HepG2 (cell line): ENCODE data around the gene RSF1. TPM values are rescaled to one million over a fixed set of nuclear protein-coding genes. Genes with fewer than 3 reads are reported as not detected.

Experiments
- ATAD3A ChIP-seq: sonication (generic); formaldehyde crosslinking; IDR thresholded peaks from 2 replicates; pipeline ENCODE4 v1.4.0; 2020; ENCODE audit warnings: missing genetic modification reagents
- ELF1 ChIP-seq: sonication (generic); formaldehyde crosslinking; IDR thresholded peaks from 2 replicates; pipeline ENCODE4 v1.4.0; 2020; ENCODE audit warnings: missing genetic modification reagents
- GFI1 ChIP-seq: sonication (generic); formaldehyde crosslinking; IDR thresholded peaks from 2 replicates; pipeline ENCODE4 v1.5.0; 2020; ENCODE audit warnings: missing genetic modification reagents, mild to moderate bottlenecking, borderline replicate concordance
- HDAC2 ChIP-seq: sonication (generic); formaldehyde crosslinking; IDR thresholded peaks from 2 replicates; pipeline ENCODE4 v1.4.0; 2020; ENCODE audit warnings: missing genetic modification reagents
- HOXD1 ChIP-seq: sonication (generic); formaldehyde crosslinking; IDR thresholded peaks from 2 replicates; pipeline ENCODE4 v1.5.0; 2020; ENCODE audit warnings: missing genetic modification reagents
- JARID2 ChIP-seq: sonication (generic); formaldehyde crosslinking; IDR thresholded peaks from 2 replicates; pipeline ENCODE4 v1.8.1; 2023; ENCODE audit warnings: missing genetic modification reagents, inconsistent platforms; ENCODE audit not compliant: insufficient replicate concordance
- MIER2 ChIP-seq: IDR thresholded peaks from 2 replicates; pipeline ENCODE4 v1.6.1; 2016; ENCODE audit warnings: missing biosample characterization, missing genetic modification reagents
- NAIF1 ChIP-seq: sonication (generic); formaldehyde crosslinking; IDR thresholded peaks from 2 replicates; pipeline ENCODE4 v1.5.0; 2020; ENCODE audit warnings: mild to moderate bottlenecking, missing genetic modification reagents, borderline replicate concordance
- PBX2 ChIP-seq: IDR thresholded peaks from 2 replicates; pipeline ENCODE4 v1.6.1; 2016; ENCODE audit warnings: control low read depth
- POGZ ChIP-seq: sonication (generic); formaldehyde crosslinking; IDR thresholded peaks from 2 replicates; pipeline ENCODE4 v1.4.0; 2020; ENCODE audit warnings: mild to moderate bottlenecking, missing genetic modification reagents
- POLR2A ChIP-seq, 2 experiments: IDR thresholded peaks; 2 replicates each; pipeline ENCODE4 v1.6.1; 2011; ENCODE audit warnings: low read depth in 2 of 2, low read length in 2 of 2, mild to moderate bottlenecking in 1 of 2, moderate library complexity in 1 of 2; ENCODE audit not compliant: insufficient read depth in 1 of 2
- REPIN1 ChIP-seq: sonication (generic); formaldehyde crosslinking; IDR thresholded peaks from 2 replicates; pipeline ENCODE4 v1.8.0; 2022; ENCODE audit warnings: missing genetic modification reagents, low read depth, mild to moderate bottlenecking, borderline replicate concordance
- RFXAP ChIP-seq: sonication (generic); formaldehyde crosslinking; IDR thresholded peaks from 2 replicates; pipeline ENCODE4 v1.4.0; 2020; ENCODE audit warnings: missing genetic modification reagents, borderline replicate concordance
- SUZ12 ChIP-seq: fragments of 150-350 bp; IDR thresholded peaks from 2 replicates; pipeline ENCODE4 v1.6.1; 2014; ENCODE audit warnings: low read depth, low read length
- TP53 ChIP-seq: sonication (generic); formaldehyde crosslinking; conservative IDR thresholded peaks from 2 replicates; pipeline ENCODE4 v1.4.0; 2020; ENCODE audit warnings: missing genetic modification reagents
- TSC22D2 ChIP-seq: sonication (generic); formaldehyde crosslinking; IDR thresholded peaks from 2 replicates; pipeline ENCODE4 v1.5.1; 2020; ENCODE audit warnings: missing genetic modification reagents, mild to moderate bottlenecking, borderline replicate concordance
- XRCC5 ChIP-seq: fragments of 200-400 bp; formaldehyde crosslinking; optimal IDR thresholded peaks from 2 replicates; pipeline ENCODE3; 2017; ENCODE audit warnings: mild to moderate bottlenecking, low read length
- YY1 ChIP-seq: IDR thresholded peaks from 2 replicates; pipeline ENCODE4 v1.6.1; 2011; ENCODE audit warnings: low read length, low read depth, moderate library complexity, mild to moderate bottlenecking; ENCODE audit not compliant: insufficient read depth, insufficient replicate concordance
- ZFX ChIP-seq: sonication (generic); formaldehyde crosslinking; IDR thresholded peaks from 2 replicates; pipeline ENCODE4 v1.4.0; 2020; ENCODE audit warnings: mild to moderate bottlenecking, low read depth, missing genetic modification reagents, moderate library complexity
- ZNF280D ChIP-seq: sonication (generic); formaldehyde crosslinking; IDR thresholded peaks from 2 replicates; pipeline ENCODE4 v1.5.1; 2020; ENCODE audit warnings: mild to moderate bottlenecking, missing genetic modification reagents
- ZNF317 ChIP-seq: sonication (generic); formaldehyde crosslinking; IDR thresholded peaks from 2 replicates; pipeline ENCODE4 v1.5.0; 2020; ENCODE audit warnings: mild to moderate bottlenecking, missing genetic modification reagents
- ZNF34 ChIP-seq: sonication (generic); formaldehyde crosslinking; IDR thresholded peaks from 2 replicates; pipeline ENCODE4 v1.4.0; 2020; ENCODE audit warnings: mild to moderate bottlenecking, missing genetic modification reagents, borderline replicate concordance
- ZNF367 ChIP-seq: sonication (generic); formaldehyde crosslinking; IDR thresholded peaks from 2 replicates; pipeline ENCODE4 v1.4.0; 2020; ENCODE audit warnings: missing genetic modification reagents, borderline replicate concordance
- ZNF501 ChIP-seq: sonication (generic); formaldehyde crosslinking; IDR thresholded peaks from 2 replicates; pipeline ENCODE4 v1.5.1; 2020; ENCODE audit warnings: mild to moderate bottlenecking, moderate library complexity, missing genetic modification reagents
- ZNF543 ChIP-seq: sonication (generic); formaldehyde crosslinking; IDR thresholded peaks from 2 replicates; pipeline ENCODE4 v1.4.0; 2020; ENCODE audit warnings: mild to moderate bottlenecking, missing genetic modification reagents
- ZNF558 ChIP-seq: sonication (generic); formaldehyde crosslinking; IDR thresholded peaks from 2 replicates; pipeline ENCODE4 v1.9.0; 2022; ENCODE audit warnings: mild to moderate bottlenecking, missing genetic modification reagents, borderline replicate concordance
- ZNF672 ChIP-seq: sonication (generic); formaldehyde crosslinking; IDR thresholded peaks from 2 replicates; pipeline ENCODE4 v1.8.1; 2022; ENCODE audit warnings: missing genetic modification reagents
- ZNF713 ChIP-seq: sonication (generic); formaldehyde crosslinking; IDR thresholded peaks from 2 replicates; pipeline ENCODE4 v1.4.0; 2020; ENCODE audit warnings: mild to moderate bottlenecking, missing genetic modification reagents
- ZNF777 ChIP-seq: sonication (generic); formaldehyde crosslinking; IDR thresholded peaks from 2 replicates; pipeline ENCODE4 v1.4.0; 2020; ENCODE audit warnings: missing genetic modification reagents
- ZSCAN21 ChIP-seq: sonication (generic); formaldehyde crosslinking; IDR thresholded peaks from 2 replicates; pipeline ENCODE4 v1.8.0; 2022; ENCODE audit warnings: mild to moderate bottlenecking, missing genetic modification reagents, moderate library complexity, borderline replicate concordance
- polyA plus RNA-seq, 8 experiments: library from polyadenylated mRNA; depleted of rRNA in 3 of 8; stranded (reverse) in 7 of 8; unstranded in 1 of 8; fragments of >200 nt; fragmentation: Illumina TruSeq in 4 of 8; extraction: Trizol in 4 of 8; gene quantifications; 2 replicates each; pipeline versions ENCODE4 v1.2.1 to v1.2.3, GENCODE V29; 2011 to 2016; ENCODE audit warnings: low read depth in 4 of 8, missing spikeins in 1 of 8, mixed read lengths in 1 of 8; ENCODE audit not compliant: insufficient read depth in 1 of 8
- total RNA-seq, 5 experiments: library from RNA; depleted of rRNA; stranded (reverse); fragments of >200 nt; fragmentation: Illumina TruSeq; extraction: Trizol; gene quantifications; 2 replicates each; pipeline ENCODE4 v1.2.3, GENCODE V29; 2016; ENCODE audit warnings: low read depth in 1 of 5

The RSF1 gene
- total and polyA plus RNA-seq, 2 of the 13 experiments (the other 11 are each of a cell fraction or from before 2014, with no cell fraction given) = 15.5 to 33.1 TPM

GRCh38 chr11:77821349-77821851 lies 878 bp upstream of the RSF1 start (continued):
- TF ChIP-seq ZNF777 (CRISPR knock-in tag) (no peak), YY1 (no peak), ZNF672 (CRISPR knock-in tag) (no peak), JARID2 (CRISPR knock-in tag) (no peak), TP53 (CRISPR knock-in tag) (no peak), RFXAP (CRISPR knock-in tag) (0 out of 2 replicates have a peak, but pooled peaks have one; percentile 1), NAIF1 (peak; percentile 99), REPIN1 (CRISPR knock-in tag) (no peak), ZNF713 (no peak), ELF1 (CRISPR knock-in tag) (no peak), POLR2A (IDR thresholded peaks at IDR 0.05; ENCODE audit: insufficient read depth in 1 of 2, low read depth in 2 of 2, low read length in 2 of 2) (no peak), MIER2 (CRISPR knock-in tag) (no peak), PBX2 (no peak), HDAC2 (CRISPR knock-in tag) (no peak; the same call in 1 of the 2 replicates), XRCC5 (peak; percentile 34), POGZ (CRISPR knock-in tag) (no peak), ZSCAN21 (CRISPR knock-in tag) (no peak), ZNF367 (CRISPR knock-in tag) (no peak), ZNF543 (CRISPR knock-in tag) (no peak), TSC22D2 (CRISPR knock-in tag) (no peak), ZNF317 (CRISPR knock-in tag) (0 out of 2 replicates have a peak, but pooled peaks have one; percentile 4), ZNF501 (CRISPR knock-in tag) (no peak), HOXD1 (CRISPR knock-in tag) (no peak), ZNF558 (no peak), ATAD3A (no peak), GFI1 (0 out of 2 replicates have a peak, but pooled peaks have one; percentile 52), SUZ12 (no peak), ZNF34 (CRISPR knock-in tag) (no peak), ZNF280D (CRISPR knock-in tag) (no peak), ZFX (CRISPR knock-in tag) (no peak)
